ENCODE results near the gene PRICKLE4.

DNA sequence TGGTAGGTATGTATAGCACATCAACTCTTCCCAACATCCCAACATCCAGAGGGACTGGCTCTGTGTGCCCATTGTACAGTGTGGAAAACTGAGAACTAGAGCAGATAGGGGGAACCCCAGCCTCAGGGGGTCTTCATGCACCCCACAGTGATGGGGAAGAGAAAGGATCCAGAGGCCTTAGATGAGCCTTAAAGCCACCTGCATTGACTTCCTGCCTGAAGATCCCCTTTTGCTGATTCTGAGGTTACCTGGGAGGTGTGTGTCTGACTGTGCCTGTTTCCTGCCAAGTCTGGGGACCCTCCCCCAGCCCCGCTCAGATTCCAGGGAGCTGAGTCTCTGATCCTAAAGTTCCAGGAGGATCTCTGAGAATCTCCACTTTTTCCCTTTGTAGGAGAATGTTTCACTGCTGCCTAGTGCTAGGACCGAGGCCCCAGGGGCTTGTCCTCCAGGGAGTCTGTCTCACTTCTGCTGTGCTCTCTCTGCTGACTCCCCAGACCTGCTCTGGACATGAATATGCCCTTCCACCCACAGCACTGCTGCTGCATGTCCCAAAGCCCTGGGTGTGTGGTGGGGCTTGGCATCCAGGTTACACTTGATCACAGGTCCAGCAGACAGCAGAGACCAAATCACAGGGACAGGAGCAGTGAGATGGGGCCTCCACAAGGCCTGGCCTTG lies 20.5 kb upstream of the PRICKLE4 start:
- no peak for TF ChIP-seq SMC3 (IDR thresholded peaks at IDR 0.05; ENCODE audit: low read depth, low read length)
- no peak for TF ChIP-seq CTCF (conservative IDR thresholded peaks at IDR 0.05; ENCODE audit: low read depth, low read length)
- no peak for TF ChIP-seq FOS (IDR thresholded peaks at IDR 0.05; ENCODE audit: low read depth, low read length)
- TF ChIP-seq RAD21 (IDR thresholded peaks at IDR 0.05; ENCODE audit: low read length) = no peak
- TF ChIP-seq POLR2A (IDR thresholded peaks at IDR 0.05; ENCODE audit: low read depth, low read length) = no peak
